HCT116 (cell line): ENCODE results near the gene UGT2A2.

Source experiments
- CBX3 ChIP-seq: IDR thresholded peaks from 2 replicates; pipeline ENCODE4 v1.6.1; 2012; ENCODE audit warnings: low read depth
- EZH2 ChIP-seq: fragments of 200-600 bp; sonication (generic); IDR thresholded peaks from 2 replicates; pipeline ENCODE4 v1.6.1; 2017; ENCODE audit warnings: antibody characterized with exemption, mixed run types
- JUND ChIP-seq: IDR thresholded peaks from 2 replicates; pipeline ENCODE4 v1.6.1; 2012
- POLR2A ChIP-seq: IDR thresholded peaks from 2 replicates; pipeline ENCODE4 v1.7.0; 2011; ENCODE audit warnings: borderline replicate concordance; ENCODE audit not compliant: insufficient read depth, insufficient read length; ENCODE audit errors: extremely low read depth
- YY1 ChIP-seq: IDR thresholded peaks from 2 replicates; pipeline ENCODE4 v1.6.1; 2011; ENCODE audit warnings: low read length, low read depth, moderate library complexity, mild to moderate bottlenecking; ENCODE audit not compliant: insufficient replicate concordance; ENCODE audit errors: extremely low read depth
- TF ChIP-seq, protein P1 (sequence below), 3 experiments: fragments of 200-600 bp in 1 of 3; sonication (generic) in 1 of 3; IDR thresholded peaks in 2 of 3; conservative IDR thresholded peaks in 1 of 3; 2 replicates each; pipeline ENCODE4 v1.5.1; 2012 to 2017; ENCODE audit warnings: low read depth in 2 of 3, low read length in 2 of 3, antibody characterized with exemption in 1 of 3, borderline replicate concordance in 1 of 3, control low read depth in 1 of 3, mild to moderate bottlenecking in 1 of 3, mixed read lengths in 1 of 3, mixed run types in 1 of 3, moderate library complexity in 1 of 3; ENCODE audit not compliant: insufficient read depth in 1 of 3
- TF ChIP-seq, protein P2 (sequence below): IDR thresholded peaks from 2 replicates; pipeline ENCODE4 v1.6.1; 2012
- TF ChIP-seq, protein P3 (sequence below): IDR thresholded peaks from 2 replicates; pipeline ENCODE4 v1.6.1; 2011; ENCODE audit warnings: mild to moderate bottlenecking, low read length, moderate library complexity; ENCODE audit not compliant: insufficient replicate concordance; ENCODE audit errors: extremely low read depth

DNA sequence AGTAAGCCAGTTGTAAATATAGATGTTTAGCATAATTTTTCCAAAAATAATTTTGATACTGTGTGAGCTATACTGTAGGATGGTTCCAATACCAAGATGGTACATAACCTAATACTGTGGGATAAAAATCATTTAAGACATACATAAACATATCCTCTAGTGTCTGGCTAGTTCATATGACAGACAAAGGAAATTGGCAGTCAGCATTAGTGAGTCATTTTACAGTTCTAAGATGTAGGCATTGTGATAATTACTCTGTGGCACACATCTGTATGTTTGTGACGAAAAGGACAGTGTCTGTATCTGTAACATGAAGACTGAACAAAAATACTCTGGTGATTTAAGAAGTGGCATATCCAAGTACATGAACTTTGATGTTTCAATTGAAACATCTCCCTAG, 49.6 kb downstream of the UGT2A2 start:
- TF ChIP-seq, protein P1, sequence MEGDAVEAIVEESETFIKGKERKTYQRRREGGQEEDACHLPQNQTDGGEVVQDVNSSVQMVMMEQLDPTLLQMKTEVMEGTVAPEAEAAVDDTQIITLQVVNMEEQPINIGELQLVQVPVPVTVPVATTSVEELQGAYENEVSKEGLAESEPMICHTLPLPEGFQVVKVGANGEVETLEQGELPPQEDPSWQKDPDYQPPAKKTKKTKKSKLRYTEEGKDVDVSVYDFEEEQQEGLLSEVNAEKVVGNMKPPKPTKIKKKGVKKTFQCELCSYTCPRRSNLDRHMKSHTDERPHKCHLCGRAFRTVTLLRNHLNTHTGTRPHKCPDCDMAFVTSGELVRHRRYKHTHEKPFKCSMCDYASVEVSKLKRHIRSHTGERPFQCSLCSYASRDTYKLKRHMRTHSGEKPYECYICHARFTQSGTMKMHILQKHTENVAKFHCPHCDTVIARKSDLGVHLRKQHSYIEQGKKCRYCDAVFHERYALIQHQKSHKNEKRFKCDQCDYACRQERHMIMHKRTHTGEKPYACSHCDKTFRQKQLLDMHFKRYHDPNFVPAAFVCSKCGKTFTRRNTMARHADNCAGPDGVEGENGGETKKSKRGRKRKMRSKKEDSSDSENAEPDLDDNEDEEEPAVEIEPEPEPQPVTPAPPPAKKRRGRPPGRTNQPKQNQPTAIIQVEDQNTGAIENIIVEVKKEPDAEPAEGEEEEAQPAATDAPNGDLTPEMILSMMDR (IDR thresholded peaks at IDR 0.05 in 2 of 3, conservative IDR thresholded peaks at IDR 0.05 in 1 of 3; ENCODE audit: borderline replicate concordance in 1 of 3, insufficient read depth in 1 of 3, low read depth in 2 of 3, low read length in 2 of 3): no peak
- TF ChIP-seq JUND (no peak), EZH2 (no peak), POLR2A (no peak), CBX3 (no peak), YY1 (no peak)
- TF ChIP-seq, protein P2, sequence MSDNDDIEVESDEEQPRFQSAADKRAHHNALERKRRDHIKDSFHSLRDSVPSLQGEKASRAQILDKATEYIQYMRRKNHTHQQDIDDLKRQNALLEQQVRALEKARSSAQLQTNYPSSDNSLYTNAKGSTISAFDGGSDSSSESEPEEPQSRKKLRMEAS: no peak
- TF ChIP-seq, protein P3, sequence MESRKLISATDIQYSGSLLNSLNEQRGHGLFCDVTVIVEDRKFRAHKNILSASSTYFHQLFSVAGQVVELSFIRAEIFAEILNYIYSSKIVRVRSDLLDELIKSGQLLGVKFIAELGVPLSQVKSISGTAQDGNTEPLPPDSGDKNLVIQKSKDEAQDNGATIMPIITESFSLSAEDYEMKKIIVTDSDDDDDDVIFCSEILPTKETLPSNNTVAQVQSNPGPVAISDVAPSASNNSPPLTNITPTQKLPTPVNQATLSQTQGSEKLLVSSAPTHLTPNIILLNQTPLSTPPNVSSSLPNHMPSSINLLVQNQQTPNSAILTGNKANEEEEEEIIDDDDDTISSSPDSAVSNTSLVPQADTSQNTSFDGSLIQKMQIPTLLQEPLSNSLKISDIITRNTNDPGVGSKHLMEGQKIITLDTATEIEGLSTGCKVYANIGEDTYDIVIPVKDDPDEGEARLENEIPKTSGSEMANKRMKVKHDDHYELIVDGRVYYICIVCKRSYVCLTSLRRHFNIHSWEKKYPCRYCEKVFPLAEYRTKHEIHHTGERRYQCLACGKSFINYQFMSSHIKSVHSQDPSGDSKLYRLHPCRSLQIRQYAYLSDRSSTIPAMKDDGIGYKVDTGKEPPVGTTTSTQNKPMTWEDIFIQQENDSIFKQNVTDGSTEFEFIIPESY: no peak
